ENCODE data around the gene CAMSAP1. TPM values are rescaled to one million over a fixed set of nuclear protein-coding genes. Genes with fewer than 3 reads are reported as not detected.
"Not testable (repeated sequence)": the region's sequence is repeated elsewhere in the genome, so short reads cannot be mapped to it uniquely, and the experiment has no call there.

CAMSAP1 gene
- total and polyA plus RNA-seq, 2 donors (not counting 1 experiment from before 2014, with no cell fraction given), result 5.0 to 18.8 TPM

DNA sequence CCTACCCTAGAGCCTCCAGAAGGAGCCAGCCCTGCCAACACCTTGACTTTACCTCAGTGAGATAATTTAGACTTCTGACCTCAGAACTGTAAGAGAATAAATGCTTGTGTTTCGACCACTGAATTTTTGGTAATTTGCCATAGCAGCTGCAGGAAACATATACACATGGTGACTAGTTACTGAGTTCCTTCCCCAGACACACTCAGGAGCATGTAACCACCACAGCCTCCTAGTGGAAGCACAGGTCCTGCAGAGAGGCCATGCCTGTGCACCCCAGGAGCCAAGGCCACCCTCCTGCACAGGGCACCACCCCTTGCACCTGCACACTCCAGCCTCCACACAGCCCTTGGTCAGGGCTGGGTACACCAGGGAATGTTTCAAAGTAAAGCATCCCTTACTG lies 7.6 kb upstream of the CAMSAP1 start:
- H3K27me3 ChIP-seq (ENCODE audit: control insufficient read depth, insufficient read depth, low read length), result no peaks in the 10 kb centered on the region
- H3K27ac ChIP-seq (ENCODE audit: insufficient read depth, low read length), result no peak overlapping the region
- peak; percentile 45 to 78 for DNase-seq (ENCODE audit: low read depth in 2 of 2)
- H3K36me3 ChIP-seq (ENCODE audit: control insufficient read depth, insufficient read depth, low read length), result peaks cover 4% of the 10 kb centered on the region
- no peak overlapping the region for H2AFZ ChIP-seq (ENCODE audit: low read length)
- H4K20me1 ChIP-seq (ENCODE audit: control insufficient read depth, extremely low read depth, insufficient read depth, low read length), result no peaks in the 10 kb centered on the region
- H3K4me2 ChIP-seq (ENCODE audit: extremely low read depth, insufficient read depth, low read length), result no peak overlapping the region
- H3K9ac ChIP-seq (ENCODE audit: insufficient read depth, low read length), result no peak overlapping the region
- peaks cover 3% of the 10 kb centered on the region for H3K9me3 ChIP-seq (ENCODE audit: control insufficient read depth, insufficient read depth, low read depth, low read length)
- no peaks in the 10 kb centered on the region for H3K4me1 ChIP-seq (ENCODE audit: control insufficient read depth, extremely low read depth, insufficient read depth, low read length)
- TF ChIP-seq, protein P1, sequence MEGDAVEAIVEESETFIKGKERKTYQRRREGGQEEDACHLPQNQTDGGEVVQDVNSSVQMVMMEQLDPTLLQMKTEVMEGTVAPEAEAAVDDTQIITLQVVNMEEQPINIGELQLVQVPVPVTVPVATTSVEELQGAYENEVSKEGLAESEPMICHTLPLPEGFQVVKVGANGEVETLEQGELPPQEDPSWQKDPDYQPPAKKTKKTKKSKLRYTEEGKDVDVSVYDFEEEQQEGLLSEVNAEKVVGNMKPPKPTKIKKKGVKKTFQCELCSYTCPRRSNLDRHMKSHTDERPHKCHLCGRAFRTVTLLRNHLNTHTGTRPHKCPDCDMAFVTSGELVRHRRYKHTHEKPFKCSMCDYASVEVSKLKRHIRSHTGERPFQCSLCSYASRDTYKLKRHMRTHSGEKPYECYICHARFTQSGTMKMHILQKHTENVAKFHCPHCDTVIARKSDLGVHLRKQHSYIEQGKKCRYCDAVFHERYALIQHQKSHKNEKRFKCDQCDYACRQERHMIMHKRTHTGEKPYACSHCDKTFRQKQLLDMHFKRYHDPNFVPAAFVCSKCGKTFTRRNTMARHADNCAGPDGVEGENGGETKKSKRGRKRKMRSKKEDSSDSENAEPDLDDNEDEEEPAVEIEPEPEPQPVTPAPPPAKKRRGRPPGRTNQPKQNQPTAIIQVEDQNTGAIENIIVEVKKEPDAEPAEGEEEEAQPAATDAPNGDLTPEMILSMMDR (conservative IDR thresholded peaks at IDR 0.05 in 1 of 2, IDR thresholded peaks at IDR 0.05 in 1 of 2; ENCODE audit: low read depth in 1 of 2, low read length in 2 of 2), result no peak
- TF ChIP-seq EZH2 (IDR thresholded peaks at IDR 0.05; ENCODE audit: low read length, missing control alignments), result no peak
- H3K4me3 ChIP-seq (replicated peaks in 1 of 4; ENCODE audit: control extremely low read depth in 1 of 4, insufficient read depth in 1 of 4, low read depth in 3 of 4, low read length in 4 of 4), result no peak overlapping the region
- no peaks in the 10 kb centered on the region for H3K79me2 ChIP-seq (ENCODE audit: control insufficient read depth, insufficient read depth, low read length)

DNA sequence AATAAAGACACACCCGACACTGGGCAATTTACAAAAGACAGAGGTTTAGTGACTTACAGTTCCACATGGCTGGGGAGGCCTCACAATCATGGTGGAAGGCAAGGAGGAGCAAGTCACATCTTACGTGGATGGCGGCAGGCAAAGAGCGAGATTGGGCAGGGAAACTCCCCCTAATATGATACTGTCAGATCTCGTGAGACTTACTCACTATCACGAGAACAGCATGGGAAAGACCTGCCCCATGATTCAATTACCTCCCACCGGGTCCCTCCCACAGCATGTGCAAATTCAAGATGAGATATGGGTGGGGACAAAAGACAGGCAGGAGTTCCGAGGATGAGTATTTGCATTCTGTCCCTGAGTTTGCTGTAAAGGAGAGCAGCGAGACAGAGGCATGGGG lies 3.9 kb upstream of the CAMSAP1 start:
- H3K79me2 ChIP-seq (ENCODE audit: control insufficient read depth, insufficient read depth, low read length), result peaks cover 14% of the 10 kb centered on the region
- not testable (repeated sequence) for H3K4me2 ChIP-seq (ENCODE audit: extremely low read depth, insufficient read depth, low read length); DNase-seq (ENCODE audit: low read depth in 2 of 2); H3K27ac ChIP-seq (ENCODE audit: insufficient read depth, low read length); H2AFZ ChIP-seq (ENCODE audit: low read length); H3K36me3 ChIP-seq (ENCODE audit: control insufficient read depth, insufficient read depth, low read length); H3K4me1 ChIP-seq (ENCODE audit: control insufficient read depth, extremely low read depth, insufficient read depth, low read length); H4K20me1 ChIP-seq (ENCODE audit: control insufficient read depth, extremely low read depth, insufficient read depth, low read length); H3K9me3 ChIP-seq (ENCODE audit: control insufficient read depth, insufficient read depth, low read depth, low read length); H3K9ac ChIP-seq (ENCODE audit: insufficient read depth, low read length); H3K27me3 ChIP-seq (ENCODE audit: control insufficient read depth, insufficient read depth, low read length); H3K4me3 ChIP-seq (replicated peaks in 1 of 4; ENCODE audit: control extremely low read depth in 1 of 4, insufficient read depth in 1 of 4, low read depth in 3 of 4, low read length in 4 of 4)

DNA sequence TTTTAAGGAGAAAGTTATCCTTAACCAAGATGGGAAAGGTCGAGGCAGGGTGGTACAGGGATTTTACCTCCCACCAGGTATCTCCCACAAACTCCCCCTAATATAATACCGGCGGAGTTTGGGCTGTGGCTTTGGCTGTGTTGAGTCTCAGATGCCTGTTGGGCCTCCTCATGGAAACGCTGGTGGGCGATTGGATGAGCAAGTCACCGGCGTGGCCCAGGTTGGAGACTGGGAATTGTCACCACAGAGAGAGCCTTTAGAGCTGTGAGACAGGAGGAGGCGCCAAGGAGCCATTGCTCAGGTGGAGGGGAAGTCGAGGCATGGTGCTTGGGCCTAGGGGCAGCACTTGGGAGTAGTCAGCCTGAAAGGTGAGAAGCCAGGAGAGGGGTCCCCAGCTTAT lies 3.4 kb upstream of the CAMSAP1 start:
- peaks cover 6% of the 10 kb centered on the region for H3K4me1 ChIP-seq (ENCODE audit: control insufficient read depth, extremely low read depth, insufficient read depth, low read length)
- DNase-seq (ENCODE audit: low read depth in 2 of 2), result no peak
- H3K4me2 ChIP-seq (ENCODE audit: extremely low read depth, insufficient read depth, low read length), result no peak overlapping the region
- H3K27ac ChIP-seq (ENCODE audit: insufficient read depth, low read length), result no peak overlapping the region
- peaks cover 4% of the 10 kb centered on the region for H3K36me3 ChIP-seq (ENCODE audit: control insufficient read depth, insufficient read depth, low read length)
- TF ChIP-seq, protein P1 (conservative IDR thresholded peaks at IDR 0.05 in 1 of 2, IDR thresholded peaks at IDR 0.05 in 1 of 2; ENCODE audit: low read depth in 1 of 2, low read length in 2 of 2), result no peak
- H3K9me3 ChIP-seq (ENCODE audit: control insufficient read depth, insufficient read depth, low read depth, low read length), result peaks cover 3% of the 10 kb centered on the region
- no peaks in the 10 kb centered on the region for H4K20me1 ChIP-seq (ENCODE audit: control insufficient read depth, extremely low read depth, insufficient read depth, low read length)
- H3K4me3 ChIP-seq (replicated peaks in 1 of 4; ENCODE audit: control extremely low read depth in 1 of 4, insufficient read depth in 1 of 4, low read depth in 3 of 4, low read length in 4 of 4), result no peak overlapping the region
- H3K9ac ChIP-seq (ENCODE audit: insufficient read depth, low read length), result no peak overlapping the region
- H2AFZ ChIP-seq (ENCODE audit: low read length), result no peak overlapping the region
- H3K79me2 ChIP-seq (ENCODE audit: control insufficient read depth, insufficient read depth, low read length), result peaks cover 15% of the 10 kb centered on the region
- no peaks in the 10 kb centered on the region for H3K27me3 ChIP-seq (ENCODE audit: control insufficient read depth, insufficient read depth, low read length)
